Mammary epithelial cell (primary cell): ENCODE data around the gene MTTP.

ENCODE experiments used
- CTCF ChIP-seq, 2 donors: IDR thresholded peaks in 1 of 2; conservative IDR thresholded peaks in 1 of 2; 2 replicates each; pipeline ENCODE4 v1.5.1; 2011 to 2012; ENCODE audit warnings: inconsistent platforms in 2 of 2, low read length in 2 of 2, mild to moderate bottlenecking in 2 of 2, control low read depth in 1 of 2, low read depth in 1 of 2; ENCODE audit not compliant: insufficient read depth in 1 of 2; ENCODE audit errors: extremely low read depth in 1 of 2
- EZH2 ChIP-seq: IDR thresholded peaks from 2 replicates; pipeline ENCODE4 v1.6.1; 2012; ENCODE audit warnings: low read length, inconsistent platforms, borderline replicate concordance

- no peak for TF ChIP-seq CTCF (conservative IDR thresholded peaks at IDR 0.05 in 1 of 2, IDR thresholded peaks at IDR 0.05 in 1 of 2; ENCODE audit: extremely low read depth in 1 of 2, insufficient read depth in 1 of 2, low read depth in 1 of 2, low read length in 2 of 2)
- TF ChIP-seq EZH2: no peak
Measured at GRCh38 chr4:99564921-99565320, 9.7 kb upstream of the MTTP start.
